GM21529 (cell line): ENCODE data around the gene HOXC12.

Source experiments
- ATAC-seq: cut with Tn5 transposase; IDR thresholded peaks from one replicate; pipeline ENCODE4 v1.9.1; 2021; ENCODE audit not compliant: unreplicated experiment

Gene HOXC12

DNA sequence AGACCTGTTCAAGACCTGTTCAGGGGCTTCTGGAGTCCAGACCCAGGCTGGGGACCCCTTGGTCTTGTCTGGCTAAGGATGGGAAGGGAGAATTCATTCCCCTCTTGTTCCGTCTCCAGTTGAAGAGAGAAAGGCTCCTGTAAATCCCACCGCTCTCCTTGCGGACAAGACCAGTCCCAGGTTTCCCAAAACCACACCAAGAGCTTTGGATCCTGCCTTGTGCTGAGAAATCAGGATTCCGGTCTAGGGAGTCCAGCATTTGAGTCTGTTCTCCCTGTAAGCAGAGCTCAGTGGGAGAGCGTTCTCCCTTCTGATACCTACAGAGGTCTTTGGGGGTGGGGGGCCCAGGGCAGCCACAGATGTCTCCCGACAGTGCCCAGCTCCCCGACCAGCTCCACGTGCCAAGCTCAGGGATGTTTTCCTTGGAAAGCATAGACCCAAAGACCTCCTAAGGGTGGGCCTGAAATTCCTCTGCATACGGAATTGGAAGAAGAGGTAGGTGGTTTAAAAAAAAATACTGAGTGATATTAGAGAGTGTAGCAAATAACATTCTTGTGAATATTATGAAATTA lies 14.2 kb upstream of the HOXC12 start:
- ATAC-seq: no peak

DNA sequence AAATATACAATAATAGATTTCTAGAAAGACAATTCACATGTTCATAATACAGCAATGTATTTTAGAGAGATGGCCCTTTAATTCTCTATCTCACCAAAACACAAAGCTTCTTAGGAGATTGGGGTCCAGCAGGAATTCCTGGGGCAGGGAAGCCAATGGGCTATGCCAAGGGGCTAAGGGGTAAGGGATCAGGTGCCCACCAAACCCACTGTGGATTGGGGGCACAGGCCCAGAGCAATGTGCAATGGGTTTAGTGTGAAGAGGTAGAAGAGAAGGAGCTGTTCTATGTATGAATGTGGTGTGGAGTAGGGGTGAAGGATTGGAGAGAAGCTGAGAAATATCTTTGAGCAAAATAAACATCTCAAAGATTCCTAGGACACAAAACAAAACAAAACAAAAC lies 13.5 kb upstream of the HOXC12 start:
- ATAC-seq: no peak

DNA sequence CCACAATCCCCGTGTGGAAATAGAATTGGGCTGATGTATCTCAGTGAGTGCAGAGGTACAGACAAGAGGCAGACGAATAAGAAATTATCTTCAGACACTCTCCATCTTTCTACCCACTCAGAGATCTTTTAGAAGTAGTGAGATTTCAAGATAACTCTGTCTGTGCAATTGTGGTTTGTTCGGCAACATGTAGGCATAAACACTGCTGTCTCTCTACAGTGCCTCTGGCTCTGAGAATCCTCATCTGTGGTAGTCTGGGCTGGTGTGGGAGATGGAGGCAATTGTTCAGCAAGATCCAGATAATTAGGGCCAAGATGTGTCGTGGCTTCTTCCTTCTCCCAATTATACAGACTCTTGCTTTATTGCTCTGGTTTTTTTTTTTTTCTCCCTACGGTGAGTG lies 13.0 kb upstream of the HOXC12 start:
- no peak for ATAC-seq

DNA sequence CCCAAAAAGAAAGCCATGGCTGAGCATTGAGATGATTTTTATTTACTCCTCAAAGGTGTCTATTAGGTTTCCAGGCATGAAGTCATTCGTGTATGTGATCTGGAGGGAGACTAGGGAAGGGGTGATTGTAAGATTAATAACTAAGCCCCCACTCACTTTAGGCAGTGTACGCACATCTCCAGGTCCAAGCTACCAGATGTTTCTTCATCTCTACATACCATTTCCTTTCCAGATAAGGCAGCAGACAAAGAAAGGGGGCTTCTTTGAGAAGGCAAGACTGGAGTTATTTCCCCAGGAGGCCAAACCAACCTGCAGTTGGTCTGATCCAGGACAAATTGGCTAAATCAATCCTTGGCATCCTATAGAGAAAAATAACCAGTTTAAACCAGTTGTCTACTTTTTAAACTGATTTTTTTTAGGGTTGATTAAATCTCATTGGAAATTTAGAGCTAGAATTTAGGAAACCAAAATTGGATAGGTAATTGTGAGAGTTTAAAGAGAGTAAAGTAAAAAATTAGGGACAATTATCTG lies 12.2 kb upstream of the HOXC12 start:
- no peak for ATAC-seq

DNA sequence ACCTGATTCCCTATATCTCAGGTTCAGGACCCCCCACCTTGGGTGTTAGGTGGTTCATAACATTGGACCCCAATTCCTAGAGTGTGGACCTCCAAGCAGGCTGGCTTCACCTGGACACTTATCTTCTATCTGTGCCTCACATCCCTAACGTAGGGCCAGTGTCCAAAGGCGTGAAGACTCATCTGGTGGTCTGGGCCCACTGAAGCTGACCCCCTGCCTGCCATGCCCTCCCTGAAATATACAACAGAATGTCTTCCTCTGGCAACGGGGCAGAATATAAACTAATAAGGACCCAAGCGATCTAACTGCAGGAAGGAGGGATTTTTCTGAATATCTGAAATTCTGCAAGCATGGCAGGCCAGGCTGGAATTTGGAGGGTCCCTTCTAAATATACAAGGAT lies 10.5 kb upstream of the HOXC12 start:
- no peak for ATAC-seq

DNA sequence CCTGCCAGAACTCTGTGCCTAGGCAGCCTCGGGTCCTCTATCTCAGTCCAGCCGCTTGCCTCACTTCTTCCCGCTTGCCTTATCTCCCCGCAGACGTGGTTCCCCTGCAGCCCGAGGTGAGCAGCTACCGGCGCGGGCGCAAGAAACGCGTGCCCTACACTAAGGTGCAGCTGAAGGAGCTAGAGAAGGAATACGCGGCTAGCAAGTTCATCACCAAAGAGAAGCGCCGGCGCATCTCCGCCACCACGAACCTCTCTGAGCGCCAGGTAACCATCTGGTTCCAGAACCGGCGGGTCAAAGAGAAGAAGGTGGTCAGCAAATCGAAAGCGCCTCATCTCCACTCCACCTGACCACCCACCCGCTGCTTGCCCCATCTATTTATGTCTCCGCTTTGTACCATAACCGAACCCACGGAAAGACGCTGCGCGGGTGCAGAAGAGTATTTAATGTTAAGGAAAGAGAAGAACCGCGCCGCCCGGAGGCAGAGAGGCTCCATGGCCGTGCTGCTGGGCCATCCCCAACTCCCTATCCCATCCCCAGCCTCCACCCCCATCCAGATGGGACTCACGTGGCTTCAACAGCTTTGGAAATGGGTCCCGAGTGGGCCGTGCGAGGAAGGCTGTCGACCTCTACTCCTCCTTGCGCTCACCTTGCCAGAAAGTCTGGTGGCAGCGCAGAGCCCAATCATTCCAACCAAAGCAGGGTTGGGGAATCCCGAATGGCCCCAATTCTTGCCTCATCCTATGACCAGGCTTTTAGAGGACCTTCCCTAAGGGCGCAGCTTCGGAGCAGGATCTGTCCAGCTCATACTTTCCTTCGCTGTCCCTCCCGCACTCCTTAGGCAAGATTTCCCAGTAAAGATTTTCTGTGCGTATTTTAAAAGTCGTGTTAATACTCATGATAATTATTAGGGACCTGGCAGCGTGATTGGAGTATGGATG lies 9.5 kb upstream of the HOXC12 start:
- no peak for ATAC-seq

DNA sequence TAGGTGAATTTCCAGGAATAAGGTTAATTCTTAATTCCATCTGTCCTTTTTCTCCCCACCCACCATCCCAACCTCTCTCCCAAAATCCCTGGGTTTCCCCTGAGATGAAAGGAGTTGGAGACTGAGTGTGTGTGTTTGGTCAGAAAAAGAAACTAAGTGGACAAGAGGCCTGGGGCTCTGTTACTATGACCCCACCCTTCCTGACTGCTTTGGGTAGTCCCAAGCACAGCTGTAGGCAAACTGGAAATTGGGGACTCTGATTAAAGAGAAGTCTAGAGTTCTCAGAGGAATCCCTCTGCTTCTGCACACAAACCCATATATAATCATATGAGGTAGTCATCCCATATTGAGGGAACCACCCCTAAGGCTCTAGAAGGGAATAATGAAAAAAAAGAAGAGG lies 7.0 kb upstream of the HOXC12 start:
- ATAC-seq: no peak

DNA sequence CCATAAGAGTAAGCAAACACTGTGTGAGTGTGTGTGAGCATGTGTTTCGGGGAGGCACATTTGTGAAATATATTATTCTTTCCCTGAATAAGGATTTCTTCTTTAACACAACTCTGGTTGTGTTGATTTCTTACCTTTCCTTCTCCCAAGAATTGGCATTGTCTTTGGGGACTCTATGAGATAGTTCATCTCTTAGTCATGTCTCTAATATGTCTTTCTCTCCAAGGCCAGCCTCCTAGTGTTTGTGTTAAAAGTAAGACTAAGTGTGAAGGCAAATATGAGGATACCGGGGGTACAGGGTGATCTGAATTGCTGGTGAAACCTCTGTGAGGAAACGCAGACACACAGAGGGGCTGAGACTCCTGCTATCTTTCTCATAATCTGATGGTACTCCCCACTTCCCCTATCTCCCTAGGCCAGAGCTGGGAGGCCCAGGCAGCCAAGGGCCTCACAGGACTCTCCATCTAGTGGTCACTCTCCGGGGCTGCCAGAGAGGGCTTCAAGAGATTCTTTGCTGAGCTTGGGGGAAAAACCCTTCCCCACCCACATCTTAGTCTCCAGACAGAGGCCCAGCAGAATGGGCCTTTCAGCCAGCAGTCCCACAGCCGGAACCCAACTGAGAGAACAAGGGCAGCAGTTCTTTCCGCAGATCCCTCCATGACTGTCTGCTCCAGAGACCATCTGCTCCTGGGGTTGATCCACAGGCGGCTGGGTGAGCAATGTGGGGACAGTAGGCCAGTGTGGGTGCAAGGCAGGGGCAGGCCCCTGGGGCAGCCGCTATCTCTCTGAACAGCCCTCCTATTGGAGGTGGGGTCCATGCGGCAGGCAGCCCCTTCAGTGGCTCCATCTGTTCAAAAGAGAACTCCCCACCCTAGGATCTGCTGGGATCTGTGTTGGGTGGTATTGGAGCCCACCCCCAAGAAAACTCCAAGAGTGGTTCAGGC lies 5.8 kb upstream of the HOXC12 start:
- no peak for ATAC-seq

DNA sequence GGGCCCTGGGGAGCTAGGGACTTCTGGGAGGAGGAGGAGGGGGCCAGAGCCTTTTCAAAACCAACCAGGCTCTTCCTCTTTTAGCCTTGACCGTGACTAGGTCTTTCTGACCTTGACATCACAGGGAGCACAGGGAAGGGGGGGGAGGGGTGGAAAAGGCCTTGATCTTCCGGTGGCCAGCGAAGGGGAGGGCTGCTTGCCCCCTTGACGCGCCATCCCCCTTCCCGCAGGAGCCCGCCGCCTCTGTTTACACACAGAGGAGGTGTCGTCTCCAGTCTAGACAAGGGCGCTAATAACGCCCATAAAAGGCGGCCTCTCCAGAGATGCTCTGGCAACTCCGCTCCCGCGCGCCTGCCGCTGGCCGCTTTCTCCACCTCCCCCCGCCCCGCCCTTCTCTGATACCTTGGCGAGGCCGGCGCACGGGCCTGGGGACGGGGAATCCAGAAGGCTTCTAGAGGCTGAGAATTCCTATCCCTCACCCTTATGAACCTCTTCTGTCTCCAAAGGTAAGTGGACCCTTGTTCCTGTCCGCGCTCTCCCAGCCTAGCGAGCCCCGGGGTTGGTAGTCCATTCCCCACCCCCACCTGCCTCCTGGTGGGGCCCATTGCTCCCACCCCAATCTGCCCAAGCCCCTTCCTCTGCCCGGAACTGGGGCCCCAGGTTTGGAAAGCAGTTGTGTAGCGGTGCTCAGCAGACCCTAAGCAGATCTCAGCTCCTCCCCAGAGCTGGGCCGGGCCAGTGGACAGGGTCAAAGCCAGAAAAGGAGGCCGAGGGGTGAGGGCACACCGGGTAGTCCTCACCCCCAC lies 4.9 kb upstream of the HOXC12 start:
- ATAC-seq: no peak

DNA sequence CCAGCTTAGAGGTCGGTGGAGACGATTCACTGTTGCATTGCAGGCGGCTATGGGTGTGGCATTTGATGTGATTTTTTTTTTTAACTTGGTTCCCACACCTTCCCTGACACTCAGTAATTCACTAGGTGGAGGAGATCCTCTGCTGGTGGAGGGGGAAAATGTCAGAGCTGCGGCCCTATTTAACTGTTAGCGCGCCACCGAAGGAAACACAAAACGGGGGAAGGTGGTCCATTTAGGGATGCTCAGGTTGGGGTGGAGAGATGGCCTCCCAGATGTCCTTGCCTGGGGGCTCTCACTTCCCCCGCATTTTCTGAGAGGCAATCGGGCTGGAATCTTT lies 4.3 kb upstream of the HOXC12 start:
- no peak for ATAC-seq

DNA sequence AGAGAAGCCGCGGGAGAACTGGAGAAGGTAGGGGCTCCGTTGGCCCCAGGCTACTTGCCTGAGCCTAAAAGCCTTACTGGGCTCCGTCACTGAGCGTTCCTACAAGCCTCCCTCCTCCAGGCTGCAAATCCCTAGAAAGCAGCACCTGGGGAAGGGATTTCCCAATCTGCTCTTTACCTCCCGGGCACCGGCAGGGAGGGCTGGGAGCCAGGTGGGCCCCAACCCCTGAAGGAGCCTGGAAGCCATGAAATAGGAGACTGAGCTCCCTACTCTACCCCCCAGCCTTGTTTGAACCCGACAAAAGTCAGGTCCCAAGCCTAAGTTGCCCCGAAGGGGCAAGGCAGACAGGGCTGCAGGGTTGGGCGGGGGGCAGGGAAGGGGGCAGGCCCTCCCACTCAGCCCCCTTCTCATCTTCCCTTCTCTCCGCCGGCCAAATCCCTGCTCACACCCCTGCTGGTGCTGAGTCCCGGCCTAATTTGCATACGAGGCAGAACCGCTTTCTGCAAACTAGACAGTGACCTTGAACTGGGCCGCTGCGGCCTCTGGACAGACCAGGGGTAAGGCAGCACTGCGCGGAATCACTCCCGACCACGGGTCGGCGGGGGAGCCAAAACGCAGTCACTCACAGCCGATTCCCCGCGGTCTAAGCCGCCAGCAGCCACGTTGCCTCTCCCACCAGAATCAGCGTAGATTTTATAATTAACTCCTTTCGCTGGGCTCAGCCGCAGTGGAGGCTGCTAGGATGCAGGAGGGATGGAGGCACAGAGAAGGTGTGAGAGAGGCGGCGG lies 3.7 kb upstream of the HOXC12 start:
- no peak for ATAC-seq

DNA sequence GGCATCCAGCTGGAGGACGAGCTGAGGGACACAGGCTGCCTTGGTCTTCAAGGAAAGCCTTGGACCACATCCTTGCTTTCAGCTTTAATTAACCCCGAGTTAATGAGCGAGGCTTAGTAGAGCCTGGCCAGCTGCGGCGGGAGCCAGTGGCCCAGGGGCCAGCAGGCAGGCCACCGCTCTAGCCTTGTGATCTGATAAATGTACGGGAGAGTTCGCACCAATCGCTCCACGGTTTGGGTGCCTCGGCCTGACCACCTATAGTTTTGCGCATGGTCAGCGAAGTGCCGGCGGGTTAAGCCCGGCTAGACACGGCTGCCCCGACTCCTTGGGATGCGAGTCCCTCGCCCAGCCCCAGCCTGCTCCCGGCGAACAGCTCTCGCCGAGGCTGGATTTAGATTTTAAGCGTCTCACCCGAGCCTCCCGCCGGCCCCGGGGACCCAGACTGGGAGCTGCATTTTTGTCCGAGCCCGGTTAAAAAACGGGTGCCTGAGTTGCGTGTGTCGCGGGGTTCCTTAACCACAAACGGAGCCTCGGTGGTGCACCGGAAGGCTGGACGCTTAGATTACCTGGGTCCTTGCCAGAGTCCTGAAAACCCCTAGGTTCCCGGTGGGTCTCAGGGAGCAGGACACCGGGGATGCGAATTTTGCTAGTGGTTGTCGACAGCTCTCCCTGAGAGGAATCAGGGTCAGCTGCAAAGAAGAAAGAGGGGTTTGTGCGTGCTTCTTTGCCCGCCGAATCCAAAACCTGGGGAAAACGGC lies 2.9 kb upstream of the HOXC12 start:
- ATAC-seq: no peak

DNA sequence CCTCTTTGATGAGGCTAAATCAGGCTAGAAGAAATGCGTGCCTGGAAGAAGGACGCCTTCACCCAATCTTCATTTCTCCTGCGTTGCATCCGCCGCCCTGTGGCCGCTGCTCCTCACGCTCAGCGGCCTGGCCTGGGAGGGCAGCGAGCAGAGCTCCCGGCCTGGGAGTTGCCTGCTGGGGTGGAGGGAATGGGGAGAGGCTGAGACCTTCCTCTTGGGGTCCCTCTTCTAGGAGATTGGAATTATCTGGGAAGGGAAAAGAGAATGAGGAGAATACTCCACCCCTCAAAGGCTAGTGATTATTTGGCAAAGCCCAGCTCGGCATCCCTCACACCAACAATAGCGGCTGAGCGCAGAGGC lies 2.4 kb upstream of the HOXC12 start:
- no peak for ATAC-seq

DNA sequence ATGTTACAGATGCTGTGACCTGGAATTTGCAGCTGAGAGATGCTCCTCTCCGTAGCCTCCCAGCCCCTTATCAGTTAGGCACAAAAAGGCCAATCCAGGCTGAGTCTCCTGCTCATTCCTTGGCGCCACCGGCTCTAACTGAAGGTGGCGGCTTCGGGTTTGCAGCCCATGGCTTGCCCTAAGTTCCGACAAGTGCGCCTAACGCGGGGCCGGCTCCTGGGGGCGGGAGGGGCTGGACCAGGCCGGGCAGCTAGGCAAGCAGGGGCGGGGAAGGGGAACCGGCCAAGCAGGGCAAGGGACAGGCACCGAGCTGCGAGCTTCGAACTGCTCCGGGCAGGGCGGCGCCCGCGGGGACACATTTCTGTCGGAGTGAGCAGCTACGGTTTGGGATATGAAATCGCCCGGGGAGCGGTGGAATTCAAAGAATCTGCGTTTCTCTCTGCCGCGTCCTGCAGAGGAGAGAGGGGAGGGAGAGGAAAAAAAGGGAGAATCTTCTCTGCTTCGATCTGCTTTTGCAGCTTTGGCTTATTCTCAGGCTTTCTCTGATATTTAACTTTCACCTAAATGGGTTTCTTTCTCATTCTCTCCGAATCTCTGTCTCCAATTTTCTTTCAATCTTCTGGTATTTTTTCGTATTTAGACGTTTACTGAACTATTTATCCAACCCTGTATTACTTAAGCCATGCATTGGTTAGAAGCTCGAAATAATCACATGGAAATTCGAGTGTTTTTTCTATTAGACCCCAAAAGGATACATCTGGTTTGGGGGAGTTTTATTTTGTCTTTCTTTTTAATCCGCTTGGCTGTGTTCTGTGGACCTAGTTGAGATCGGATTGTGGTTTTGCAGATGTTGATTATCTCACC lies 1.6 kb upstream of the HOXC12 start:
- no peak for ATAC-seq

DNA sequence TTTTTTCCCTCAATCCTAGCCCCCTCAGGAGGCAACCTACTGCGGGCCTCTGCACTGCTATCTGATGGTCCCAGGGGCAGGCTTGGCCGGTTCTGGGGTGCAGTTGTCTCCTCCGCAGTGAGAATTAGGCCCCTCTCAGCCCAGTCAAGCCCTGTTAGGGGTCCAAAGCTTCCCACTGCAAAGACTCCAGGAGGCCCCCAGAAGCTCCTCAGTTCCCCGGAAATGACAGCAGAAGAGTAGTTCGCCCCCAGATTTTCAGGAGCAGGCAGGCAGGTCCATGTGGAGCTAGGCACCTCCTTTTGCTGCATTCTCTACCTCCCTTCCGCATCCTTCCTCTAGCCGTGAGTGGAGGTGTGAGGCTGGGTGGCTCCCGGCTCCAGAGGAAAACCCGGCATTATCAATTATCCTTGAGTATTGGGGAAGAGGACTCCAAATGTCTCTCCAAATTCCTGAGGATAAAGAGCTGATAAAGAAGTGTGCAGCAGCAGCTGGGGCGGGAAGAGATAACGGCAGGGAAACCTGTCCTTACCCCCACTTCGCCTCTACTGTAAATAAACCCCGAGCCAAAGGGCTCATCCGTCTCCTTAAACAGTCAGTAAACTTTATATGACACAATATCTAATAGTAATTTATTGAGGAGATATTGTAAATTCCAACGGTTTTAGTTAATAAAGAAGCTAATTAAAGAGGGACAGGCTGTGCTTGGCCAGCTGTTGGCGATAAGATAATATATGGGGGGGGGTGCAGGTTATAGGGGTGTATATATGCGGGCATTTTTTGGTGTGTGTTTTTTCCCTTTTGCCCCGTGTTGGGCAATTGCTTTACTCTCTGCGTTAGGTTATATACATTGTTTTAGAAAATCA lies 641 bp upstream of the HOXC12 start:
- ATAC-seq: no peak

DNA sequence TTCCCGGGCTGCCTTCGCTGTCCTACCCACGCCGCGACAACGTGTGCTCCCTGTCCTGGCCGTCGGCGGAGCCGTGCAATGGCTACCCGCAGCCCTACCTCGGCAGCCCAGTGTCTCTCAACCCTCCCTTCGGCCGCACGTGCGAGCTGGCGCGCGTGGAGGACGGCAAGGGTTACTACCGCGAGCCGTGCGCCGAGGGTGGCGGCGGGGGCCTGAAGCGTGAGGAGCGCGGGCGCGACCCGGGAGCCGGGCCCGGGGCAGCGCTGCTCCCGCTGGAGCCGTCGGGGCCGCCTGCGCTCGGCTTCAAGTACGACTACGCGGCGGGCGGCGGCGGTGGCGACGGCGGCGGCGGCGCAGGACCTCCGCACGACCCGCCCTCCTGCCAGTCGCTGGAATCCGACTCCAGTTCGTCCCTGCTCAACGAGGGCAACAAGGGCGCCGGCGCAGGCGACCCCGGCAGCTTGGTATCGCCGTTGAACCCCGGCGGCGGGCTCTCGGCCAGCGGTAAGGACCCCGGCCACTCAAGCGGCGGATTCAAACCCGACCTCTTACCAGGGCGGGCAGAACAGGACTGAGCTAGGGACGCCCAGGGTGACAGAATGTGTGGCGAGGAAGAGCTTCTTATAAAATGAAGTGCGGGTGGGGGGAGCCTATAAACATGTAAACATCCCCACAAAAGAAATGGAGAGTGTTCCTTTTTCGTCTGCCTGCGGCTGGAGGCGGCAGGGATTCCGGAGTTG lies 503 bp downstream of the HOXC12 start:
- ATAC-seq: no peak
